HEK293T (cell line): ENCODE measurements around the gene JPH2.

Experiments
- FOXM1 ChIP-seq: fragments of 450-650 bp; IDR thresholded peaks from 2 replicates; pipeline ENCODE4 v1.6.1; 2017; ENCODE audit warnings: mild to moderate bottlenecking, borderline replicate concordance
- SP1 ChIP-seq: fragments of 450-650 bp; IDR thresholded peaks from 2 replicates; pipeline ENCODE4 v1.6.1; 2017

DNA sequence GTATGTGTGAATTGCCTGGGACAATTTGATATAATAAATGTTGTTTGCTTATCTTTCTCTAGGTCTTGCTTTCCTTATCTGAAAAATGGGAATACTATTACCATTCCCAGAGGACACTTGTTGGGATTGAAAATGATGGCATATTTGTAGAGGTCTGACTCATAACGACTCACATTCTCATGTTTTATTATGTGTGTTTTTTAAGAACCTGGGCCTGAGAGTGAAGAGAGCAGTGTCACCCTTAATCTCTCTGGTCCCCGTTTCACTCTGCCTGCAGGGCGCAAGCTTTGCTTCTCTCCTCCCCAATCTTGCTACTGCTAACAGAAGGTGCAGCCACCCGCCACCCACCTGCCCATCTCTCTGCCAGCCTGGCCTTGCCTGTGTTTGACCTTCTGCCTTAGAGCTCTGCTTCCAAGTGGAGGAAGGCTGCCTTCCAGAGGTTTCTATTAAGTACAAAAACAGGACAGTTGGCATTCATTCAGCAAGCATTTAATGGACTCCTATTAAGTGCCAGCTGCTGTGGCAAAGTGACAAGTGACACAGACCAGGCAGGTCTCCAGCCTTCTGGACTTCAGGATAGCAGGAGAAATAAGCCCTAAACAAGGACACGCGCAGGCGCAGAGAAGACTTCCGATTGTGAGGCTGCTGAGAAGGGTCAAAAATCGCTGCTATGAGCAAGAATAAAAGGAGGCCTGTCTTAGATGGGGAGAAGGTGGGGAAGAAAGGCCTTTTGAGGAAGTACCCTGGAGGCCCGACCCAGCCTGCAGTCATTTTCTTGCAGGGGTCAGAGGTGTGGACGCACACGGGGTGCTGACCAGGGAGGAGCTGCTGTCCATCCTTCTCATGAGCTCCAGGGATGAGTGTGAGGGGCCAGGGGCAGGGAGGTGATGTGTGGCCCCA lies 112.5 kb downstream of the JPH2 start:
- TF ChIP-seq FOXM1, result no peak
- no peak for TF ChIP-seq SP1
